Measurements from ENCODE around the gene TANC2.

Gene TANC2

GRCh38 chr17:62965686-62966425 lies at the start of gene TANC2:
Gene TANC2, plus strand, starts transcription at chr17:62966235. Its CDS starts 43,325 bp downstream, at chr17:63009560.
- DNase-seq, result peak in 55 of 56 donors; percentile 42 to 94 (median 79)

GRCh38 chr17:62916684-62917571 lies 49.1 kb upstream of the TANC2 start:
- DNase-seq, result no peak

- DNase-seq, result no peak
Observed at GRCh38 chr17:62919388-62919787, 46.6 kb upstream of the TANC2 start.

GRCh38 chr17:62920300-62920699 lies 45.7 kb upstream of the TANC2 start:
- no peak for DNase-seq

GRCh38 chr17:62921817-62922216 lies 44.2 kb upstream of the TANC2 start:
- no peak for DNase-seq

GRCh38 chr17:62923258-62924150 lies 42.5 kb upstream of the TANC2 start:
- DNase-seq, result no peak

GRCh38 chr17:62925267-62925836 lies 40.7 kb upstream of the TANC2 start:
- DNase-seq, result no peak

GRCh38 chr17:62927083-62927482 lies 39.0 kb upstream of the TANC2 start:
- no peak for DNase-seq

GRCh38 chr17:62929320-62929719 lies 36.7 kb upstream of the TANC2 start:
- no peak for DNase-seq

GRCh38 chr17:62931101-62931500 lies 34.9 kb upstream of the TANC2 start:
- no peak for DNase-seq

- peak in 13 of 56 donors; percentile 2 to 40 (median 10) for DNase-seq
Observed at GRCh38 chr17:62933501-62934385, 32.3 kb upstream of the TANC2 start.

- DNase-seq, result no peak
Observed at GRCh38 chr17:62935098-62935497, 30.9 kb upstream of the TANC2 start.

- no peak for DNase-seq
Observed at GRCh38 chr17:62935523-62935922, 30.5 kb upstream of the TANC2 start.

- no peak for DNase-seq
Observed at GRCh38 chr17:62937606-62938005, 28.4 kb upstream of the TANC2 start.

- DNase-seq, result no peak
Observed at GRCh38 chr17:62941358-62941991, 24.6 kb upstream of the TANC2 start.

GRCh38 chr17:62948370-62948769 lies 17.7 kb upstream of the TANC2 start:
- no peak for DNase-seq

- no peak for DNase-seq
Observed at GRCh38 chr17:62949036-62949435, 17.0 kb upstream of the TANC2 start.

GRCh38 chr17:62950067-62950466 lies 16.0 kb upstream of the TANC2 start:
- DNase-seq, result no peak

GRCh38 chr17:62955841-62956352 lies 10.1 kb upstream of the TANC2 start:
- DNase-seq, result no peak
